ENCODE measurements around the gene LIF. TPM values are rescaled to one million over a fixed set of nuclear protein-coding genes. Genes with fewer than 3 reads are reported as not detected.

Gene LIF
- polyA plus RNA-seq, 1 of the 3 experiments (the other 2 are of a cell fraction), result 24.6 TPM

DNA sequence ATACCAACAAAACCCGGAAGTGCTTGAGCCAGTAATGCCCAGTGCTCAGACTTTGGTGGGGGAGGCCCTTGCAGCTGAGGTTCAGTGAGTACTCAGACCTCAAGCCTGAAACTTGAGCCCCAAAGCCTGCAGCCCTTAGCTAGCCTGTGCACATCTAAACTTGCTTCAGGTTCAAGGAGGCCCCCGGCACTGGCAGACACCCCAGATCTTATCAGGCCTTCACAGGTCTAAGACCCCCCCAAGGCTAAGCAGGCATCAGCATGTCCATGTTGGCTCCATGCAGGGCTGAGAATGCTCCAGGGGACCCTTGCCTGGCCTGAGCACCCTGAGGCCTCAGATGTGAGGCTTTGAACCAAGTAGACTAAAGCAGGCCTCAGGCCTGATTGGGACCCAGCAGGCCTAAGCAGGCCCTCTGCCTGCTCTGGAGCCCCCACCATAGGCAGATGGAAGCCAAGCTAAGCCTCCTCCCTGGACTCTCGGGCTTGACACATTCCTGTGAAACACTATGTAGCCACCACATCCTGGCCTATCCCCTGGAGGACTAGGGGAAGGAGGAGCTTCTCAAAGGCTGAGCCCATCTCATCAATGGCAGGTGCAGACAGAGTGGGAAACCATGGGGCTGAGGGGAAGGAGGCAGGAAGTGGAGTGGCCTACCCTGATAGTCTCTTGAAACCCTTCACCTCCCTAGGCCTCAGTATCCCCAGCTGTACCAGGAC is 43.9 kb upstream of the LIF start (continued):
- TF ChIP-seq FOSL2 (IDR thresholded peaks at IDR 0.05; ENCODE audit: borderline replicate concordance, low read depth) (no peak), EZH2phosphoT487 (IDR thresholded peaks at IDR 0.05; ENCODE audit: borderline replicate concordance, low read depth) (no peak)

DNA sequence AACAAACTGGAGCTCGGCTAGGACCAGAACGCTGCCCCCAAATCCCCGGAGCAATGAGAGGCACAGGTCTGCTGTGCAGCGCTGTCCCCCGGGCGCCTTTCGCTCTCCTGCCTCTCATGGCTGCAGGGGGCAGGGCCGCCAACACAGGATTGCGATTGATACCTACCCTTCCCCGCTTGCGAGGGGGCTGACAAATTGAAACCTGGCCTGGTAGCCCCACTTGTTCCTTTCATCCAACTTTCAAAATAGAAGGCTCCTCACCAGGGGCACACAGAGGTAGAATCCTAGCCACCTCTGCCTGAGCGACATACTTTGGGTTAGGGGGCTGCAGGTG is 43.4 kb upstream of the LIF start:
- 100% methylated on average over 1 of the region's 12 CpGs for WGBS (ENCODE audit: low lambda C conversion rate)
- no peak overlapping the region for H3K9ac ChIP-seq
- CTCF ChIA-PET, result interaction anchor here (0.6 to 12.9 kb wide), 7 partner anchors 25 to 1457 kb away, joined by 3 to 228 read pairs (median 31); partner anchors contain the start of genes RNF215, SEC14L2 and TBC1D10A

DNA sequence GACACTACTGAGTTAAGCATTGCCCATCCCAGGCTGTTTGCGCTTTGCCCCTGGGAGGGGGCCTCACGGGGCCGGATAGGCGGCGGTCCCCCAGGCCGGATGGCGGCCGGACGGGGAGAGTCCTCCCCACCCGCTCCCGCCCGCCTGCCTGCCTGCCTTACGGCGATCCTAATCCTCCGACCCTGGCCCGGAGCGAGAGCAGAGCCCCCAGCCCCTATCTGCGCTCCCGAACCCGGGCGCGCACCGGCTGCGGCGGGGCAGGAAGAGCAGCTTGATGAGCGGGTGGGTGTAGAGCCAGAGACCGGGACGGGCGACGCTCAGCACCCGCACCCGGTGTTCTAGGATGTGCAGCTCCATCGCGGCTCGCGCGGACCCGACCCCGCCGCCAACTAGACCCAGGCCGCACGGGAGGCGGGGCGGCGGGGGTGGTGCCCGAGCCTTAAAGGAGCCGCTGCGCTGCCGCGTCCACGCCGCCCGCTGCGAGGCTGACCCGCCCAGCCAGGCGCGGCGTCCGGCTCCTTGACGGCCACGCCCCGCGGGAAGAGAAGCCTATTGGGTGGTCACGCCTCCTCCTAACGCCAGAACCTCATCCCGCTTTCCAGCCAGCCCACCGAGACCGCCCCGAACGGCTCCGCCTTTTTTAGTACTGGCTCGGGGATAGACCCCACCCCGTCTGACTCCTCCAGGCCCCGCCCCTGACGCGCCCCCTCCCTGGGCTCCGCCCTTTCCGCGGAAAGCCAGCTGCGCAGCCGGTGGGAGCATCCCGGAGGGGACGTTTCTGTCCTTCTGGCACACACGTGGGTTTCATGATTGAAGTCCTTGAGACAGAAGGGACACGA is 42.8 kb upstream of the LIF start, which contains the start of gene CASTOR1:
CASTOR1 (minus strand) TSS at position 365 of the 839 bp plus-strand sequence; CDS start at position 357, 8 bp downstream.
- CTCF ChIA-PET, result interaction anchor here (0.6 to 12.9 kb wide), 19 partner anchors 9 to 1457 kb away, joined by 3 to 228 read pairs (median 8); partner anchors contain the start of genes CCDC157, RNF215, SEC14L2 and SF3A1
- under 1% methylated on average over 26 of the region's 85 CpGs for WGBS (ENCODE audit: low lambda C conversion rate)
- TF ChIP-seq SIN3A (IDR thresholded peaks at IDR 0.05; ENCODE audit: borderline replicate concordance, low read depth, low read length), result peak; percentile 43; the same call in 1 of the 2 replicates
- TF ChIP-seq NRF1 (IDR thresholded peaks at IDR 0.05; ENCODE audit: low read depth, low read length), result peak; percentile 51
- no peak for TF ChIP-seq FOSL2 (IDR thresholded peaks at IDR 0.05; ENCODE audit: borderline replicate concordance, low read depth)
- TF ChIP-seq SMC3 (IDR thresholded peaks at IDR 0.05; ENCODE audit: low read depth, low read length), result 0 out of 2 replicates have a peak, but pooled peaks have one; percentile 6
- TF ChIP-seq, protein P1, sequence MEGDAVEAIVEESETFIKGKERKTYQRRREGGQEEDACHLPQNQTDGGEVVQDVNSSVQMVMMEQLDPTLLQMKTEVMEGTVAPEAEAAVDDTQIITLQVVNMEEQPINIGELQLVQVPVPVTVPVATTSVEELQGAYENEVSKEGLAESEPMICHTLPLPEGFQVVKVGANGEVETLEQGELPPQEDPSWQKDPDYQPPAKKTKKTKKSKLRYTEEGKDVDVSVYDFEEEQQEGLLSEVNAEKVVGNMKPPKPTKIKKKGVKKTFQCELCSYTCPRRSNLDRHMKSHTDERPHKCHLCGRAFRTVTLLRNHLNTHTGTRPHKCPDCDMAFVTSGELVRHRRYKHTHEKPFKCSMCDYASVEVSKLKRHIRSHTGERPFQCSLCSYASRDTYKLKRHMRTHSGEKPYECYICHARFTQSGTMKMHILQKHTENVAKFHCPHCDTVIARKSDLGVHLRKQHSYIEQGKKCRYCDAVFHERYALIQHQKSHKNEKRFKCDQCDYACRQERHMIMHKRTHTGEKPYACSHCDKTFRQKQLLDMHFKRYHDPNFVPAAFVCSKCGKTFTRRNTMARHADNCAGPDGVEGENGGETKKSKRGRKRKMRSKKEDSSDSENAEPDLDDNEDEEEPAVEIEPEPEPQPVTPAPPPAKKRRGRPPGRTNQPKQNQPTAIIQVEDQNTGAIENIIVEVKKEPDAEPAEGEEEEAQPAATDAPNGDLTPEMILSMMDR (IDR thresholded peaks at IDR 0.05), result no peak
- TF ChIP-seq, protein P2, sequence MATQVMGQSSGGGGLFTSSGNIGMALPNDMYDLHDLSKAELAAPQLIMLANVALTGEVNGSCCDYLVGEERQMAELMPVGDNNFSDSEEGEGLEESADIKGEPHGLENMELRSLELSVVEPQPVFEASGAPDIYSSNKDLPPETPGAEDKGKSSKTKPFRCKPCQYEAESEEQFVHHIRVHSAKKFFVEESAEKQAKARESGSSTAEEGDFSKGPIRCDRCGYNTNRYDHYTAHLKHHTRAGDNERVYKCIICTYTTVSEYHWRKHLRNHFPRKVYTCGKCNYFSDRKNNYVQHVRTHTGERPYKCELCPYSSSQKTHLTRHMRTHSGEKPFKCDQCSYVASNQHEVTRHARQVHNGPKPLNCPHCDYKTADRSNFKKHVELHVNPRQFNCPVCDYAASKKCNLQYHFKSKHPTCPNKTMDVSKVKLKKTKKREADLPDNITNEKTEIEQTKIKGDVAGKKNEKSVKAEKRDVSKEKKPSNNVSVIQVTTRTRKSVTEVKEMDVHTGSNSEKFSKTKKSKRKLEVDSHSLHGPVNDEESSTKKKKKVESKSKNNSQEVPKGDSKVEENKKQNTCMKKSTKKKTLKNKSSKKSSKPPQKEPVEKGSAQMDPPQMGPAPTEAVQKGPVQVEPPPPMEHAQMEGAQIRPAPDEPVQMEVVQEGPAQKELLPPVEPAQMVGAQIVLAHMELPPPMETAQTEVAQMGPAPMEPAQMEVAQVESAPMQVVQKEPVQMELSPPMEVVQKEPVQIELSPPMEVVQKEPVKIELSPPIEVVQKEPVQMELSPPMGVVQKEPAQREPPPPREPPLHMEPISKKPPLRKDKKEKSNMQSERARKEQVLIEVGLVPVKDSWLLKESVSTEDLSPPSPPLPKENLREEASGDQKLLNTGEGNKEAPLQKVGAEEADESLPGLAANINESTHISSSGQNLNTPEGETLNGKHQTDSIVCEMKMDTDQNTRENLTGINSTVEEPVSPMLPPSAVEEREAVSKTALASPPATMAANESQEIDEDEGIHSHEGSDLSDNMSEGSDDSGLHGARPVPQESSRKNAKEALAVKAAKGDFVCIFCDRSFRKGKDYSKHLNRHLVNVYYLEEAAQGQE (IDR thresholded peaks at IDR 0.05; ENCODE audit: low read depth, low read length), result no peak
- no peak for TF ChIP-seq TAF1 (IDR thresholded peaks at IDR 0.05; ENCODE audit: borderline replicate concordance, low read depth, low read length)
- TF ChIP-seq RFX5 (IDR thresholded peaks at IDR 0.05; ENCODE audit: low read length), result no peak
- TF ChIP-seq FOXM1 (IDR thresholded peaks at IDR 0.05; ENCODE audit: low read depth), result no peak
- TF ChIP-seq CHD2 (IDR thresholded peaks at IDR 0.05; ENCODE audit: low read length, partially characterized antibody), result peak; percentile 13

More for the DNA sequence above, 43.4 kb upstream of the LIF start:
- Histone ChIP-seq H3K27ac (ENCODE audit: low read depth in 2 of 2, low read length in 1 of 2) (peak overlapping the region; percentile 39 to 74; a peak in 3 of 4 replicates), H3K9me3 (no peaks in the 10 kb centered on the region), H3K4me2 (peak overlapping the region; percentile 95), H3K27me3 (ENCODE audit: insufficient read depth) (no peaks in the 10 kb centered on the region), H3K4me3 (ENCODE audit: low read depth in 2 of 2, low read length in 1 of 2) (peak overlapping the region; percentile 35 to 51), H3F3A (replicated peaks; ENCODE audit: insufficient read depth) (peaks cover 17% of the 10 kb centered on the region), H4K20me1 (ENCODE audit: insufficient read depth) (peaks cover 4% of the 10 kb centered on the region; the same call in 1 of the 2 replicates), H3K9me2 (no peaks in the 10 kb centered on the region), H3K36me3 (replicated peaks in 1 of 2; ENCODE audit: control insufficient read depth in 1 of 2, insufficient read depth in 2 of 2, low read length in 1 of 2) (peaks cover 0 to 34% of the 10 kb centered on the region in 2 experiments), H2AFZ (ENCODE audit: low read depth) (peak overlapping the region; percentile 66; the same call in 1 of the 2 replicates), H3K79me2 (ENCODE audit: insufficient read depth) (no peaks in the 10 kb centered on the region), H3K4me1 (ENCODE audit: control insufficient read depth in 1 of 2, insufficient read depth in 2 of 2, low read depth in 1 of 2, low read length in 1 of 2) (peaks cover 16 to 30% of the 10 kb centered on the region in 2 experiments; a peak in 2 of 4 replicates)
- TF ChIP-seq, protein P3, sequence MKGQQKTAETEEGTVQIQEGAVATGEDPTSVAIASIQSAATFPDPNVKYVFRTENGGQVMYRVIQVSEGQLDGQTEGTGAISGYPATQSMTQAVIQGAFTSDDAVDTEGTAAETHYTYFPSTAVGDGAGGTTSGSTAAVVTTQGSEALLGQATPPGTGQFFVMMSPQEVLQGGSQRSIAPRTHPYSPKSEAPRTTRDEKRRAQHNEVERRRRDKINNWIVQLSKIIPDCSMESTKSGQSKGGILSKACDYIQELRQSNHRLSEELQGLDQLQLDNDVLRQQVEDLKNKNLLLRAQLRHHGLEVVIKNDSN (IDR thresholded peaks at IDR 0.05; ENCODE audit: borderline replicate concordance, low read depth), result no peak
- TF ChIP-seq NRF1 (IDR thresholded peaks at IDR 0.05; ENCODE audit: low read depth, low read length), result no peak
- POLR2A ChIA-PET, result interaction anchor here (1.4 to 3.5 kb wide), 3 partner anchors 37 to 97 kb away, joined by 4 to 10 read pairs (median 7); partner anchors contain the start of genes CCDC157, RNF215, SF3A1 and TBC1D10A
- no peak for DNase-seq

More for the DNA sequence above, 42.8 kb upstream of the LIF start, which contains the start of gene CASTOR1:
- Histone ChIP-seq H3K9ac (peak within 1 kb of the TSS; percentile 76), H2AFZ (ENCODE audit: low read depth) (peak within 1 kb of the TSS; percentile 80; the same call in 1 of the 2 replicates), H3K4me2 (peak within 1 kb of the TSS; percentile 95), H3F3A (replicated peaks; ENCODE audit: insufficient read depth) (peaks cover 17% of the 10 kb centered on the region), H3K9me2 (no peaks in the 10 kb centered on the region), H3K9me3 (no peaks in the 10 kb centered on the region), H3K27ac (ENCODE audit: low read depth in 2 of 2, low read length in 1 of 2) (peak within 1 kb of the TSS; percentile 53 to 74), H3K27me3 (ENCODE audit: insufficient read depth) (no peaks in the 10 kb centered on the region), H3K4me3 (ENCODE audit: low read depth in 2 of 2, low read length in 1 of 2) (peak within 1 kb of the TSS; percentile 83 to 84), H4K20me1 (ENCODE audit: insufficient read depth) (peaks cover 4% of the 10 kb centered on the region; the same call in 1 of the 2 replicates), H3K36me3 (replicated peaks in 1 of 2; ENCODE audit: control insufficient read depth in 1 of 2, insufficient read depth in 2 of 2, low read length in 1 of 2) (peaks cover 0 to 29% of the 10 kb centered on the region in 2 experiments), H3K4me1 (ENCODE audit: control insufficient read depth in 1 of 2, insufficient read depth in 2 of 2, low read depth in 1 of 2, low read length in 1 of 2) (peaks cover 16 to 30% of the 10 kb centered on the region in 2 experiments; a peak in 2 of 4 replicates), H3K79me2 (ENCODE audit: insufficient read depth) (no peaks in the 10 kb centered on the region)
- DNase-seq, result peak; percentile 99
- POLR2A ChIA-PET, result interaction anchor here (1.1 to 3.5 kb wide), 5 partner anchors 24 to 98 kb away, joined by 3 to 10 read pairs (median 4); partner anchors contain the start of genes CCDC157, RNF215, SF3A1 and TBC1D10A

Measured in SK-N-SH (cell line).